Kidney (tissue), 14 donors: ENCODE results near the gene POLD1. TPM values are rescaled to one million over a fixed set of nuclear protein-coding genes. Genes with fewer than 3 reads are reported as not detected.

Experiments used
- DNase-seq, 5 donors: peaks; one replicate each; pipeline ENCODE4 v3.0.0-alpha.2; 2013 to 2020
- FAIRE-seq: peaks from 2 replicates; lab custom pipeline; 2012; peaks lifted over from hg19 to GRCh38; lab: Jason Lieb, UNC
- H3K27ac ChIP-seq, 2 donors: one replicate each; pipeline ENCODE4 v1.7.0; 2013; ENCODE audit warnings: low read depth in 2 of 2, low read length in 2 of 2, inconsistent platforms in 1 of 2
- H3K27me3 ChIP-seq: one replicate; pipeline ENCODE4 v1.7.1; 2013; ENCODE audit warnings: low read length, inconsistent platforms; ENCODE audit not compliant: control insufficient read depth, insufficient read depth
- H3K36me3 ChIP-seq, 3 donors: one replicate each; pipeline versions ENCODE4 v1.7.0 to v1.7.1; 2013; ENCODE audit warnings: low read length in 3 of 3, control low read depth in 1 of 3, inconsistent platforms in 1 of 3; ENCODE audit not compliant: insufficient read depth in 3 of 3, control insufficient read depth in 2 of 3
- H3K4me1 ChIP-seq, 3 donors: one replicate each; pipeline versions ENCODE4 v1.7.0 to v1.7.1; 2013; ENCODE audit warnings: low read length in 3 of 3, inconsistent platforms in 1 of 3, low read depth in 1 of 3; ENCODE audit not compliant: control insufficient read depth in 2 of 3, insufficient read depth in 2 of 3
- H3K4me3 ChIP-seq, 3 donors: one replicate each; pipeline versions ENCODE4 v1.7.0 to v1.8.1; 2013; ENCODE audit warnings: low read length in 3 of 3, control low read depth in 1 of 3, inconsistent platforms in 1 of 3
- H3K9ac ChIP-seq, 3 donors: one replicate each; pipeline versions ENCODE4 v1.7.0 to v1.7.1; 2013; ENCODE audit warnings: low read length in 3 of 3, control low read depth in 1 of 3, inconsistent platforms in 1 of 3
- H3K9me3 ChIP-seq, 3 donors: one replicate each; pipeline versions ENCODE4 v1.7.0 to v1.7.1; 2013; ENCODE audit warnings: low read length in 3 of 3, control low read depth in 1 of 3, inconsistent platforms in 1 of 3; ENCODE audit not compliant: control insufficient read depth in 2 of 3, insufficient read depth in 1 of 3
- intact Hi-C: fragments of 100-400 bp; cut with DNase I; formaldehyde crosslinking; loops from one replicate; pipeline ENCODE4 v1.11.1; 2022
- polyA plus RNA-seq: library from polyadenylated mRNA; stranded (reverse); fragments of 350-450 nt; fragmentation: Illumina TruSeq; extraction: RNeasy Lipid Tissue Mini Kit (QIAGEN cat#74804); gene quantifications from one replicate; pipeline ENCODE4 v1.2.3, GENCODE V29; 2014; ENCODE audit warnings: low read depth, low replicate concordance; ENCODE audit not compliant: insufficient read depth
- total RNA-seq: library from RNA; stranded (reverse); fragmentation: NEBNext Ultra II Directional; extraction: Animal tissue kit (Norgen Biotek cat#: 25700); gene quantifications from one replicate; pipeline ENCODE4 v1.2.1, GENCODE V29; 2021
- TF ChIP-seq, protein P1 (sequence below): IDR thresholded peaks from 3 replicates; pipeline ENCODE4 v1.5.1; 2012; ENCODE audit warnings: mild to moderate bottlenecking, moderate library complexity, borderline replicate concordance; ENCODE audit not compliant: insufficient read depth; ENCODE audit errors: extremely low read depth
- donor health status: control.
- donor health status: control.
- donor health status: control.
- donor health status: control.
- donor health status: control.
- donor health status: DM: yes; HTN: yes; CAD: no.
- donor health status: Normal renal cell carcinoma (clear cell type).

POLD1 gene
- total and polyA plus RNA-seq, 2 donors from 2014 or later: 17.8 to 22.1 TPM

DNA sequence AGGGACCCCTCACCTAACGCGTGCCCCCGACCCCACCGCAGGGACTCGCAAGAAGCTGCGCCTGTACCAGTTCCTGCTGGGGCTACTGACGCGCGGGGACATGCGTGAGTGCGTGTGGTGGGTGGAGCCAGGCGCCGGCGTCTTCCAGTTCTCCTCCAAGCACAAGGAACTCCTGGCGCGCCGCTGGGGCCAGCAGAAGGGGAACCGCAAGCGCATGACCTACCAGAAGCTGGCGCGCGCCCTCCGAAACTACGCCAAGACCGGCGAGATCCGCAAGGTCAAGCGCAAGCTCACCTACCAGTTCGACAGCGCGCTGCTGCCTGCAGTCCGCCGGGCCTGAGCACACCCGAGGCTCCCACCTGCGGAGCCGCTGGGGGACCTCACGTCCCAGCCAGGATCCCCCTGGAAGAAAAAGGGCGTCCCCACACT is 43.9 kb downstream of the POLD1 start:
- Histone ChIP-seq H3K36me3 (no peaks in the 10 kb centered on the region), H3K9ac (peak overlapping the region in 1 of 3 donors; percentile 67), H3K4me3 (peak overlapping the region in 1 of 3 donors; percentile 35), H3K27me3 (no peaks in the 10 kb centered on the region), H3K27ac (no peak overlapping the region), H3K9me3 (no peaks in the 10 kb centered on the region), H3K4me1 (peaks cover 0 to 7% (median 3%) of the 10 kb centered on the region in 3 donors)
- TF ChIP-seq, protein P1, sequence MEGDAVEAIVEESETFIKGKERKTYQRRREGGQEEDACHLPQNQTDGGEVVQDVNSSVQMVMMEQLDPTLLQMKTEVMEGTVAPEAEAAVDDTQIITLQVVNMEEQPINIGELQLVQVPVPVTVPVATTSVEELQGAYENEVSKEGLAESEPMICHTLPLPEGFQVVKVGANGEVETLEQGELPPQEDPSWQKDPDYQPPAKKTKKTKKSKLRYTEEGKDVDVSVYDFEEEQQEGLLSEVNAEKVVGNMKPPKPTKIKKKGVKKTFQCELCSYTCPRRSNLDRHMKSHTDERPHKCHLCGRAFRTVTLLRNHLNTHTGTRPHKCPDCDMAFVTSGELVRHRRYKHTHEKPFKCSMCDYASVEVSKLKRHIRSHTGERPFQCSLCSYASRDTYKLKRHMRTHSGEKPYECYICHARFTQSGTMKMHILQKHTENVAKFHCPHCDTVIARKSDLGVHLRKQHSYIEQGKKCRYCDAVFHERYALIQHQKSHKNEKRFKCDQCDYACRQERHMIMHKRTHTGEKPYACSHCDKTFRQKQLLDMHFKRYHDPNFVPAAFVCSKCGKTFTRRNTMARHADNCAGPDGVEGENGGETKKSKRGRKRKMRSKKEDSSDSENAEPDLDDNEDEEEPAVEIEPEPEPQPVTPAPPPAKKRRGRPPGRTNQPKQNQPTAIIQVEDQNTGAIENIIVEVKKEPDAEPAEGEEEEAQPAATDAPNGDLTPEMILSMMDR: no peak
- FAIRE-seq (no peak), DNase-seq (peak; percentile 93 to 97 (median 94))
- intact Hi-C loops: no loop called here

DNA sequence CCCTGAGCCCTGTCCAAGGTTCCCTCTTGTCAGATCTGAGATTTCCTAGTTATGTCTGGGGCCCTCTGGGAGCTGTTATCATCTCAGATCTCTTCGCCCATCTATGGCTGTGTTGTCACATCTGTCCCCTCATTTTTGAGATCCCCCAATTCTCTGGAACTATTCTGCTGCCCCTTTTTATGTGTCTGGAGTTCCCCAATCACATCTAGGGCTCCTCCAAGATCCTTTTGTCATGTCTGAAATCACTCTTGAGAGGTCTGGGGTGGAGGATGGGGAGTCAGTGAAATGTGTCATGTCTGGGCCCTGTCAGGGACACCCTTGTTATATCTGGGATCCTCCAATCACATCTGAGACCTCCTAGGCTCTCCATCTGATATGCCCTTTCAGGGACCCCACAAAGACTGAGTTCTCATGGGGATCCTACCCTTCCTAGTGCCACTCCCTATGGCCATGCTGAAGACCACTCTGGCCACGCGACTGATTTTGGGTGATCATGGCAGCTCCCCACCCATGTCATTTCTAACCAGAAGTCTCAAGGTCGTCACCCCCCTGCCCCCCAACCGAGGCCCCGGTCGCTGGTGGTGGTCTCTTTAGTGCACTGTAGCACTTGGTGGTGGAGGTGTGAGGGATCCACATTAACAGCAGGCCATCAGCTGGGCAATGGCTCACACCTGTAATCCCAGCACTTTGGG is 44.8 kb downstream of the POLD1 start:
- FAIRE-seq: no peak

DNA sequence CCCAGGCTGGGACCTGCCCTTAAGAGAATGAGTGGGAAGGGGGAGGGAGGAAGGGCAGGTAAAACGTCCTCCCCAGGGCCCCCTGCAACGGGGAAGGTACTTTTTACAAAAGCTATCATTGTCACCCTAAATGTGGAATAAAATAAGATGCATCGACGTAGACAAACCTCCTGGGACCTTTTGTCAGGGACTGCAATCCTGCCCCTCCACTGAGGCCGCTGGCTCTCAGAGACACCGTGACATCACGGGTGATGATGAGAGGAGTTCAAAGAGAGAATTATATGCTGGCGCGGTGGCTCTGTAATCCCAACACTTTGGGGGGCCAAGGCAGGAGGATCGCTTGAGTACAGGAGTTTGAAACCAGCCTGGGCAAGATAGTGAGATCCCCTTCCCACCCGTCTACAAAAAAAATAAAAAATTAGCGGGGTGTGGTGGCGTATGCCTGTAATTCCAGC is 46.8 kb downstream of the POLD1 start:
- TF ChIP-seq, protein P1: no peak
- Histone ChIP-seq H3K27ac (peak overlapping the region in 1 of 2 donors; percentile 20), H3K9ac (peak overlapping the region in 1 of 3 donors; percentile 81), H3K27me3 (no peaks in the 10 kb centered on the region), H3K4me3 (peak overlapping the region in 1 of 3 donors; percentile 79), H3K9me3 (no peaks in the 10 kb centered on the region), H3K4me1 (peaks cover 0 to 7% (median 3%) of the 10 kb centered on the region in 3 donors), H3K36me3 (no peaks in the 10 kb centered on the region)
- DNase-seq (no peak), FAIRE-seq (no peak)
- intact Hi-C loops: no loop called here

More for the DNA sequence above, 44.8 kb downstream of the POLD1 start:
- no peaks in the 10 kb centered on the region for H3K9me3 ChIP-seq
- TF ChIP-seq, protein P1: no peak
- DNase-seq: no peak
- no peak overlapping the region for H3K4me3 ChIP-seq
- no peak overlapping the region for H3K27ac ChIP-seq
- intact Hi-C loops: no loop called here
- H3K27me3 ChIP-seq: no peaks in the 10 kb centered on the region
- no peak overlapping the region for H3K9ac ChIP-seq
- H3K36me3 ChIP-seq: no peaks in the 10 kb centered on the region
- H3K4me1 ChIP-seq: peaks cover 0 to 7% (median 3%) of the 10 kb centered on the region in 3 donors
